GM23248 (cell line): ENCODE results near the gene SEPHS1. TPM values are rescaled to one million over a fixed set of nuclear protein-coding genes. Genes with fewer than 3 reads are reported as not detected.

Source experiments
- DNase-seq: peaks from one replicate; pipeline ENCODE4 v3.0.0-alpha.2; 2015
- H2AFZ ChIP-seq: fragments of 200-600 bp; sonication (generic); 2 replicates; pipeline ENCODE4 v1.6.1; 2016; ENCODE audit warnings: antibody characterized with exemption
- H3F3A ChIP-seq: fragments of 200-600 bp; sonication (generic); 2 replicates; pipeline ENCODE4 v1.6.1; 2016; ENCODE audit warnings: mild to moderate bottlenecking, antibody characterized with exemption, mixed run types; ENCODE audit not compliant: insufficient read depth
- H3K27ac ChIP-seq: fragments of 200-600 bp; sonication (generic); 2 replicates; pipeline ENCODE4 v1.5.1; 2016; ENCODE audit warnings: mild to moderate bottlenecking
- H3K27me3 ChIP-seq: fragments of 200-600 bp; sonication (generic); replicated peaks from 2 replicates; pipeline ENCODE4 v1.6.1; 2016; ENCODE audit warnings: mild to moderate bottlenecking; ENCODE audit not compliant: insufficient read depth
- H3K36me3 ChIP-seq: fragments of 200-600 bp; sonication (generic); 2 replicates; pipeline ENCODE4 v1.6.1; 2016; ENCODE audit warnings: low read depth, mild to moderate bottlenecking
- H3K4me1 ChIP-seq: fragments of 200-600 bp; sonication (generic); 2 replicates; pipeline ENCODE4 v1.6.1; 2016; ENCODE audit warnings: mild to moderate bottlenecking; ENCODE audit not compliant: insufficient read depth
- H3K4me2 ChIP-seq: fragments of 200-600 bp; sonication (generic); one replicate; pipeline ENCODE4 v1.6.1; 2016; ENCODE audit warnings: mild to moderate bottlenecking; ENCODE audit not compliant: unreplicated experiment
- H3K4me3 ChIP-seq: fragments of 200-600 bp; sonication (generic); 2 replicates; pipeline ENCODE4 v1.5.1; 2016; ENCODE audit warnings: mild to moderate bottlenecking
- H3K79me2 ChIP-seq: fragments of 200-600 bp; sonication (generic); 2 replicates; pipeline ENCODE4 v1.6.1; 2016; ENCODE audit warnings: mild to moderate bottlenecking; ENCODE audit not compliant: insufficient read depth
- H3K9ac ChIP-seq: fragments of 200-600 bp; sonication (generic); 2 replicates; pipeline ENCODE4 v1.6.1; 2016; ENCODE audit warnings: mild to moderate bottlenecking
- H3K9me2 ChIP-seq: fragments of 200-600 bp; sonication (generic); 2 replicates; pipeline ENCODE4 v1.6.1; 2016; ENCODE audit warnings: mixed run types, mild to moderate bottlenecking, moderate library complexity; ENCODE audit not compliant: insufficient read depth
- H3K9me3 ChIP-seq: fragments of 200-600 bp; sonication (generic); one replicate; pipeline ENCODE4 v1.6.1; 2017; ENCODE audit warnings: low read depth
- H4K20me1 ChIP-seq: fragments of 200-600 bp; sonication (generic); 2 replicates; pipeline ENCODE4 v1.6.0; 2016; ENCODE audit not compliant: insufficient read depth
- EZH2 ChIP-seq: fragments of 200-600 bp; sonication (generic); IDR thresholded peaks from 2 replicates; pipeline ENCODE4 v1.6.1; 2018; ENCODE audit warnings: antibody characterized with exemption, mild to moderate bottlenecking; ENCODE audit not compliant: insufficient read depth, poor library complexity, severe bottlenecking
- EZH2phosphoT487 ChIP-seq: fragments of 200-600 bp; sonication (generic); IDR thresholded peaks from 2 replicates; pipeline ENCODE4 v1.6.1; 2018; ENCODE audit warnings: antibody characterized with exemption, moderate library complexity, mild to moderate bottlenecking, low read depth; ENCODE audit not compliant: insufficient read depth
- WGBS, 2 experiments: methylation state at CpG; one replicate each; pipeline ENCODE4 v1.1.6; 2015 to 2017; ENCODE audit warnings: low lambda C conversion rate in 2 of 2, low coverage in 1 of 2; ENCODE audit errors: missing lambda C conversion rate in 2 of 2; 5-methylcytosine and 5-hydroxymethylcytosine counted together
- in situ Hi-C: fragments of 300-500 bp; cut with MboI; formaldehyde crosslinking; loops from 2 replicates; pipeline ENCODE4 v1.15.0; 2020
- polyA plus RNA-seq: library from polyadenylated mRNA; unstranded; fragments of >200 nt; fragmentation: Nextera tagmentation; extraction: Ambion mirVana; gene quantifications from 2 replicates; pipeline ENCODE4 v1.2.1, GENCODE V29; 2016
- total RNA-seq: library from RNA; depleted of rRNA; stranded (reverse); fragments of >200 nt; shearing (Covaris generic); gene quantifications from 2 replicates; pipeline ENCODE4 v1.2.3, GENCODE V29; 2014

Gene SEPHS1
- total and polyA plus RNA-seq, 2 experiments from 2014 or later, result 16.6 to 35.0 TPM

DNA sequence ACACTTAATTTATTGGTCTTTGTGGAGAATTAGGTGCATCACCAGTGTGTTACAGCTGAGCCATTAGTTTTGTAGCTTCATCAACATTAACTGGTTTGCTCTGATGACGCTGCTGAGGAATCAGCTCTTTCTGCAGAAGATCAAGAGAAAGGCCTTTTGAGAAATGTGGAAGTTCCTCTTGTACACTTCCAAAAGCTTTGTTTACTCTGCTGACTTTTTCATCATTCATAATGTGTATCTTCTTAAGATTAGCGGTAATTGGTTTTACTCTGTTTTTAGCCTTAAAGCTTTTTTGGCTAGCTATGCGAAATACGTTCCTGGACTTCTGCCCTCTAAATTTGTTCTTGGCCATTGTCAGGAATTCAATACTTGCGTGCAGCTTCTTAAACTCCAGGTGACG, 40.0 kb downstream of the SEPHS1 start:
- Histone ChIP-seq H3K36me3 (no peaks in the 10 kb centered on the region), H3K4me1 (peaks cover 8% of the 10 kb centered on the region; the same call in 1 of the 2 replicates), H3K4me3 (no peak overlapping the region), H3F3A (0 out of 2 replicates have a peak, but pooled peaks cover 5% of the 10 kb centered on the region), H3K4me2 (no peak overlapping the region), H3K9ac (no peak overlapping the region), H3K79me2 (no peaks in the 10 kb centered on the region), H3K9me2 (no peaks in the 10 kb centered on the region), H4K20me1 (no peaks in the 10 kb centered on the region), H3K27me3 (no peaks in the 10 kb centered on the region), H3K27ac (no peak overlapping the region), H2AFZ (no peak overlapping the region), H3K9me3 (no peaks in the 10 kb centered on the region)
- no peak for TF ChIP-seq EZH2
- no peak for DNase-seq
- WGBS, 2 experiments, result 88% methylated on average over 6 of the region's 6 CpGs
- in situ Hi-C loops, result no loop called here

DNA sequence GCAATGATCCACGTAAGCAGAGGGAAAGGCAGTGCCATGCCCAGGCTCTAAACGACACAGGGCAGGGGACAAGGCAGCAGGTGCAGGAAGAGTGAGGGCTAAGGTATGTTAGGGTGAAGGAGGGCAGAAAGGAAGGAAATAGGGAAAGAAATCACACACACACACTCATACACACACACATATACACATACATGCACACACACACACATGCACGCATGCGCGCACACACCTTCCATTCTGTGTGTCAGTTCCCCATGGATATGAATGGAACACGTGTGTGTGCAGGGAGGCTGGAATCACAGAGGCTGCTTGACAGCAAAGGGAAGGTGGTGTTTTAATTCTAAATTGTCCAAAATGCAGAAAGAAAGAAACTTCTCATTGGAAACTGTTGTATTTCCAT, 42.0 kb downstream of the SEPHS1 start:
- in situ Hi-C loops, result no loop called here
- Histone ChIP-seq H2AFZ (no peak overlapping the region), H3K79me2 (no peaks in the 10 kb centered on the region), H3K4me3 (no peak overlapping the region), H3K36me3 (no peaks in the 10 kb centered on the region), H3K27ac (no peak overlapping the region), H4K20me1 (no peaks in the 10 kb centered on the region), H3K9ac (no peak overlapping the region), H3K4me1 (peaks cover 7% of the 10 kb centered on the region; the same call in 1 of the 2 replicates), H3K4me2 (no peak overlapping the region), H3K9me3 (no peaks in the 10 kb centered on the region), H3K9me2 (no peaks in the 10 kb centered on the region), H3F3A (peaks cover 9% of the 10 kb centered on the region; the same call in 1 of the 2 replicates), H3K27me3 (no peaks in the 10 kb centered on the region)
- 74% methylated on average over 6 of the region's 6 CpGs for WGBS, 2 experiments
- DNase-seq, result no peak
- TF ChIP-seq EZH2phosphoT487 (no peak), EZH2 (no peak)

DNA sequence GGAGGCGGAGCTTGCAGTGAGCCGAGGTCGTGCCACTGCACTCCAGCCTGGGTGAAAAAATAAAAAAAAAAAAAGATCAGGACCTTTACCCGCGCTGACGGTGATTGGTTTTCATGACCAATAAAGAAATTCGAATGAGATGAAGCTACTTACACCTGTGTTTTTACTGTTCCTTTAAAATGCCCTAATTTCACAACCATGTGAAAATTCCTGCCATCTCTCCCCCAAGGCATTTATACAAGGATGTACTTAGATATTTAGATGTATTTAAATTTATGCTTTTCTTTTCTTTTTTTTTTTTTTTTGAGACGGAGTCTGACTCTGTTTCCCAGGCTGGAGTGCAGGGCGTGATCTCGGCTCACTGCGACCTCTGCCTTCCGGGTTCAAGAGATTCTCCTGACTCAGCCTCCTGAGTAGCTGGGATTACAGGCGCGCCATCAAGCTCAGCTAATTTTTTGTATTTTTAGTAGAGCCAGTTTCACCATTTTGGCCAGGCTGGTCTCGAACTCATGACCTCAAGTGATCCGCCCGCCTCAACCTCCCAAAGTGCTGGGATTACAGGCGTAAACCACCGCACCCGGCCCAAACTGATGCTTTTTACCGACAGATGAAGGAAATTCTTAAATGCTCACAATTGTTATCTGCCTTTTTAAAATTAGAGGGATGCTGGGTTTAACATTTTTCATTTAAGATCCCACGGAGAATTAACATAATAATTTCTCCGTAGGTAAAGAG, 45.1 kb downstream of the SEPHS1 start:
- Histone ChIP-seq H3K4me3 (peak overlapping the region; percentile 81), H3K4me2 (peak overlapping the region; percentile 71), H3K27ac (no peak overlapping the region), H3K79me2 (no peaks in the 10 kb centered on the region), H3F3A (peaks cover 8% of the 10 kb centered on the region; the same call in 1 of the 2 replicates), H3K9me3 (no peaks in the 10 kb centered on the region), H3K36me3 (no peaks in the 10 kb centered on the region), H3K9ac (peak overlapping the region; percentile 89), H4K20me1 (no peaks in the 10 kb centered on the region), H3K27me3 (no peaks in the 10 kb centered on the region), H3K9me2 (no peaks in the 10 kb centered on the region), H2AFZ (peak overlapping the region; percentile 92), H3K4me1 (peaks cover 4% of the 10 kb centered on the region; the same call in 1 of the 2 replicates)
- DNase-seq, result no peak
- TF ChIP-seq EZH2phosphoT487 (no peak), EZH2 (no peak)
- WGBS, 2 experiments, result 66 to 73% methylated on average over 23 of the region's 23 CpGs
- in situ Hi-C loops, result no loop called here

DNA sequence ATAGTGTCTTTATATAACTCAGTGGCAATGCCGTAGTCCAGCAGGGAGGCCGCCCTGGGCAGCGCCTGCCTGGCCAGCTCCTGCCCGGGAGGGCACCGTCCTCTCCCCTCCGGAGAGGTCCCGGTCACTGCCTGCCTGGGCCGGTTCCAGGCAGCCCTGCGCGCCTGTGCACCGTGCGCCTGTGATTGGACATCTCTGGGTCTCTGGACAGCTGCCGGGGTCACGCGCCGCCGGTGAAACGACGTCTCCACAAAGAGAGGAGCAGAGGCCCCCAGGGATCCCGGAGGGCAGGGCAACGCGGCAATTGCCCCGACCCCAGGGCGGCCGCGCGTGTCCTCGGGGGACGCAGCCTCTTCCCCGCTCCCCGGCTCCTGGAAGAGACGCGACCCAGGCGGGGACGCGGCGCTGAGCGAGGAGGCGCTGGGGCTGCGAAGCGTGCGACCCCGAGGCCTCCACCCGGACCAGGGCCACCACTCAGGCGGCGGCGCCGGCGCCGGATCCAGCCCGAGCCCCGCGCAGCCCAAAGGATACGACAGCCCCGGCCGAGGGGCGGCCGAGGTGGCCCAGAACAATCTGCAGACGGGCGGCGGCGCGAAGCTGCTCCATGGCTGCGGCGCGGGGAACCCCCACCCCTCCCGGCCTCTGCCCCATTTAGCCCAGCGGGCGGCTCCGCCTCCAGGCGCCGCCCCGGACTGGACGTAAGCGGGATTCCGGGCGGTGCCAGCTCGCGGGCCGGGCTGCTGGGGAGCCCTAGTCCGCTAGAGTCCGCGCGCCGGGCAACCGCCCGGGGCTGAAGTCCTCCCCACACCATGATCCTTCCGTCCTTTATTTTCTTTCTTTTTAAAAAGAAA, 48.4 kb downstream of the SEPHS1 start, which contains the start of gene PHYH:
Gene PHYH (minus strand): TSS at position 628 of the 851 bp plus-strand sequence. CDS start 22 bp downstream, at position 606.
- TF ChIP-seq EZH2 (no peak), EZH2phosphoT487 (no peak)
- Histone ChIP-seq H3K4me1 (peaks cover 4% of the 10 kb centered on the region; the same call in 1 of the 2 replicates), H3K79me2 (no peaks in the 10 kb centered on the region), H3K4me2 (peak within 1 kb of the TSS; percentile 84), H3K9me3 (no peaks in the 10 kb centered on the region), H3K4me3 (peak within 1 kb of the TSS; percentile 83), H3K27ac (peak within 1 kb of the TSS; percentile 81), H3K9ac (peak within 1 kb of the TSS; percentile 91), H3K27me3 (no peaks in the 10 kb centered on the region), H3K36me3 (no peaks in the 10 kb centered on the region), H4K20me1 (no peaks in the 10 kb centered on the region), H2AFZ (peak within 1 kb of the TSS; percentile 92), H3F3A (peaks cover 8% of the 10 kb centered on the region; the same call in 1 of the 2 replicates), H3K9me2 (no peaks in the 10 kb centered on the region)
- DNase-seq, result peak; percentile 96
- WGBS, 2 experiments, result 1% methylated on average over 64 to 82 of the region's 88 CpGs
- in situ Hi-C loops, result no loop called here
